ENCODE measurements around the gene OVCA2. TPM values are rescaled to one million over a fixed set of nuclear protein-coding genes. Genes with fewer than 3 reads are reported as not detected.

OVCA2 gene
- polyA plus RNA-seq, 1 donor = 26.8 TPM

GRCh38 chr17:2033153-2033552 lies 8.7 kb upstream of the OVCA2 start:
- Histone ChIP-seq H3K27ac (ENCODE audit: low read length) (no peak overlapping the region), H3K4me3 (ENCODE audit: low read length) (no peak overlapping the region), H3K9me3 (ENCODE audit: control insufficient read depth, low read depth, low read length) (no peaks in the 10 kb centered on the region), H3K4me1 (ENCODE audit: control insufficient read depth, insufficient read depth, low read length) (peaks cover 7% of the 10 kb centered on the region), H3K36me3 (ENCODE audit: control insufficient read depth, insufficient read depth, low read length) (peaks cover 38% of the 10 kb centered on the region), H3K27me3 (ENCODE audit: control insufficient read depth, insufficient read depth, low read length) (peaks cover 13% of the 10 kb centered on the region)
- no peak for DNase-seq
- WGBS (ENCODE audit: insufficient coverage, low lambda C conversion rate) = no CpG with 5 or more reads among the region's 7 CpGs

- Histone ChIP-seq H3K36me3 (ENCODE audit: control insufficient read depth, insufficient read depth, low read length) (peaks cover 44% of the 10 kb centered on the region), H3K4me3 (ENCODE audit: low read length) (no peak overlapping the region), H3K27me3 (ENCODE audit: control insufficient read depth, insufficient read depth, low read length) (peaks cover 4% of the 10 kb centered on the region), H3K27ac (ENCODE audit: low read length) (no peak overlapping the region), H3K9me3 (ENCODE audit: control insufficient read depth, low read depth, low read length) (no peaks in the 10 kb centered on the region), H3K4me1 (ENCODE audit: control insufficient read depth, insufficient read depth, low read length) (peaks cover 7% of the 10 kb centered on the region)
- no peak for DNase-seq
- WGBS (ENCODE audit: insufficient coverage, low lambda C conversion rate) = no CpG with 5 or more reads among the region's 7 CpGs
Measured at GRCh38 chr17:2034157-2034556, 7.7 kb upstream of the OVCA2 start.

DNA sequence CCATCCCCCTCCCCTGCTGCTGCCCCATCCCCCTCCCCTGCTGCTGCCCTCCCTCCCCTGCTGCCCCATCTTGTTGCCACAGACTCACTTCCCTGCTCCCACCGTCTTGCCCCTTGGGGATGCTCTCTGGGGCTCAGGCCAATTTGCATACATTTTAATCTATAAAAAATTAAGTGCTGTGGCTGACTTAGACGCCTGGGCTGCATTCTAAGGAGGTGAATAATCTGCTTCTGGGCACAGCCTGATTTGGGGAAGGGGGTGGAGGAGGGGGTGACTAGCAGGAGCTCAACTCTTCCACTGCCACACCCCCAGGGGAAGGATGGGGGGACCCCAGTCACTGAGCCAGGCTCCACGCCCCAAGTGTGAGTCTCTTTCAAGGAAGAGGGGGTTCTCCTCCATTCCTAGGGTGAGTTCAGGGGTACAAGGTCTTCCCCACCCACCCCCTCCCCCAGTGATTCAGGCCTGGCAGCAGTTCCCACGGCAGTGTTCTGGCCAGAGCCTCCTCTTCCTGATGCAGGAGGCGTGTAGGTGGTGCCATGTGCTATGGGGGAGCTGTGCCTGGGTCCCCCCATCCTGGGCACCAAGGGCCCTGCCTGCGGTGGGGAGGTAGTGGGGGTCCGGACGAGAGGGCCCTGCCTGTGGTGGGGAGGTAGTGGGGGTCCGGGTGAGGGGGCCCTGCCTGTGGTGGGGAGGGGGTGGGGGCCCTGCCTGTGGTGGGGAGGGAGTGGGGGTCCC lies 6.8 kb upstream of the OVCA2 start:
- no peak overlapping the region for H3K4me3 ChIP-seq (ENCODE audit: low read length)
- peaks cover 4% of the 10 kb centered on the region for H3K4me1 ChIP-seq (ENCODE audit: control insufficient read depth, insufficient read depth, low read length)
- H3K36me3 ChIP-seq (ENCODE audit: control insufficient read depth, insufficient read depth, low read length) = peaks cover 47% of the 10 kb centered on the region
- no peaks in the 10 kb centered on the region for H3K9me3 ChIP-seq (ENCODE audit: control insufficient read depth, low read depth, low read length)
- no CpG with 5 or more reads among the region's 9 CpGs for WGBS (ENCODE audit: insufficient coverage, low lambda C conversion rate)
- H3K27ac ChIP-seq (ENCODE audit: low read length) = no peak overlapping the region
- no peaks in the 10 kb centered on the region for H3K27me3 ChIP-seq (ENCODE audit: control insufficient read depth, insufficient read depth, low read length)
- no peak for DNase-seq

GRCh38 chr17:2035541-2036488 lies 6.0 kb upstream of the OVCA2 start:
- Histone ChIP-seq H3K27me3 (ENCODE audit: control insufficient read depth, insufficient read depth, low read length) (no peaks in the 10 kb centered on the region), H3K4me1 (ENCODE audit: control insufficient read depth, insufficient read depth, low read length) (peaks cover 3% of the 10 kb centered on the region), H3K27ac (ENCODE audit: low read length) (no peak overlapping the region), H3K9me3 (ENCODE audit: control insufficient read depth, low read depth, low read length) (no peaks in the 10 kb centered on the region), H3K4me3 (ENCODE audit: low read length) (no peak overlapping the region), H3K36me3 (ENCODE audit: control insufficient read depth, insufficient read depth, low read length) (peaks cover 53% of the 10 kb centered on the region)
- no peak for DNase-seq
- WGBS (ENCODE audit: insufficient coverage, low lambda C conversion rate) = no CpG with 5 or more reads among the region's 29 CpGs

- WGBS (ENCODE audit: insufficient coverage, low lambda C conversion rate) = no CpG with 5 or more reads among the region's 10 CpGs
- peaks cover 53% of the 10 kb centered on the region for H3K36me3 ChIP-seq (ENCODE audit: control insufficient read depth, insufficient read depth, low read length)
- no peak for DNase-seq
Measured at GRCh38 chr17:2037155-2037554, 4.7 kb upstream of the OVCA2 start.

DNA sequence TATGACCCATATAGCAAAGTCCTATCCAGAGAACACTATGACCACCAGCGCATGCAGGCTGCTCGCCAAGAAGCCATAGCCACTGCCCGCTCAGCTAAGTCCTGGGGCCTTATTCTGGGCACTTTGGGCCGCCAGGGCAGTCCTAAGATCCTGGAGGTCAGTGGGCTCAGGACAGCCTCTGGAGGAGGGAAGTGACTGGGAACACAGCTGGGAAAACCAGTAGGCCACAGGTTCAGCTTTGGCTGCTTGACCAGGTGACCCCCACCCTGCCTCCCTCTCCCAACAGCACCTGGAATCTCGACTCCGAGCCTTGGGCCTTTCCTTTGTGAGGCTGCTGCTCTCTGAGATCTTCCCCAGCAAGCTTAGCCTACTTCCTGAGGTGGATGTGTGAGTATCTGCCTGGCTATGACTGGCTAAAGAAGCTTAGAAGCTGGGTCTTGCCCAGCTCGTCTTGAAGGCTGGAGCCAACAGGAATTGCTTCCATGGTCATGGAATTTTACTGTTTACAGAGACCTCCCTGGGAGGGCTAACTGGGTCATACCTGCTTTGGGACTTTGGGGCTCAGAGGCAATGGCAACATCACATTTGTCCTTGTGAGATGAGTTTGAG lies 1.5 kb upstream of the OVCA2 start:
- Histone ChIP-seq H3K36me3 (ENCODE audit: control insufficient read depth, insufficient read depth, low read length) (peaks cover 62% of the 10 kb centered on the region), H3K27me3 (ENCODE audit: control insufficient read depth, insufficient read depth, low read length) (no peaks in the 10 kb centered on the region), H3K9me3 (ENCODE audit: control insufficient read depth, low read depth, low read length) (no peaks in the 10 kb centered on the region), H3K4me1 (ENCODE audit: control insufficient read depth, insufficient read depth, low read length) (peaks cover 12% of the 10 kb centered on the region), H3K4me3 (ENCODE audit: low read length) (no peak overlapping the region), H3K27ac (ENCODE audit: low read length) (no peak overlapping the region)
- WGBS (ENCODE audit: insufficient coverage, low lambda C conversion rate) = no CpG with 5 or more reads among the region's 7 CpGs
- no peak for DNase-seq

More at GRCh38 chr17:2037155-2037554, 4.7 kb upstream of the OVCA2 start:
- peaks cover 4% of the 10 kb centered on the region for H3K4me1 ChIP-seq (ENCODE audit: control insufficient read depth, insufficient read depth, low read length)
- H3K27me3 ChIP-seq (ENCODE audit: control insufficient read depth, insufficient read depth, low read length) = no peaks in the 10 kb centered on the region
- H3K4me3 ChIP-seq (ENCODE audit: low read length) = no peak overlapping the region
- no peaks in the 10 kb centered on the region for H3K9me3 ChIP-seq (ENCODE audit: control insufficient read depth, low read depth, low read length)
- H3K27ac ChIP-seq (ENCODE audit: low read length) = no peak overlapping the region

DNA sequence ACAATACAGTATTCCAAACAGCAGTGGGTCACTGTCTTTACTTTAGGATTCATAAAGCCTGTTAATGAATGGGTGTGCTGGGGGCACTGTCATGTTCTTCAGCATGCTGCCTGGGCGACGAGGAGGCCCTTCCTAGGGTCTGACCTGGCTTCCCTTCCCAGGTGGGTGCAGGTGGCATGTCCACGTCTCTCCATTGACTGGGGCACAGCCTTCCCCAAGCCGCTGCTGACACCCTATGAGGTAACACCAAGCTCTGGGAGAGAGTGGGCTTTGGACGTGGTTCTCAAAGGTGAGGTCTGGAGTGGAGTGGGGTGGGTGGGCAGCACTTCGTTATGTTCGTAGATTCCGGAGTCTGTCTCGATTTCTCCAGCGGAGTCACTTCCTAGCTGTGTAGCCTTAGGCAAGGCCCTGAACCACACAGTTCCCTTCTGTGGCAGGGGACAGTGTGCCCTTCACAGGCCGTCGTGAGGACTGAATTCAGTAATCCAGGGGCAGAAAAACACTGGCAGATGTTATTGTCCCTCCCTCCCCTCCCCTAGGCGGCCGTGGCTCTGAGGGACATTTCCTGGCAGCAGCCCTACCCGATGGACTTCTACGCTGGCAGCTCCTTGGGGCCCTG lies 771 bp upstream of the OVCA2 start:
- Histone ChIP-seq H3K4me3 (ENCODE audit: low read length) (peak overlapping the region; percentile 58), H3K36me3 (ENCODE audit: control insufficient read depth, insufficient read depth, low read length) (peaks cover 55% of the 10 kb centered on the region), H3K27ac (ENCODE audit: low read length) (peak overlapping the region; percentile 77), H3K9me3 (ENCODE audit: control insufficient read depth, low read depth, low read length) (no peaks in the 10 kb centered on the region), H3K4me1 (ENCODE audit: control insufficient read depth, insufficient read depth, low read length) (peaks cover 12% of the 10 kb centered on the region), H3K27me3 (ENCODE audit: control insufficient read depth, insufficient read depth, low read length) (no peaks in the 10 kb centered on the region)
- DNase-seq = no peak
- WGBS (ENCODE audit: insufficient coverage, low lambda C conversion rate) = no CpG with 5 or more reads among the region's 16 CpGs

- 0% methylated on average over 5 of the region's 17 CpGs for WGBS (ENCODE audit: insufficient coverage, low lambda C conversion rate)
- DNase-seq = peak in 1 of 2 donors; percentile 59
- H3K4me3 ChIP-seq (ENCODE audit: low read length) = peak overlapping the region; percentile 58
Measured at GRCh38 chr17:2042390-2042847, 597 bp downstream of the OVCA2 start.

DNA sequence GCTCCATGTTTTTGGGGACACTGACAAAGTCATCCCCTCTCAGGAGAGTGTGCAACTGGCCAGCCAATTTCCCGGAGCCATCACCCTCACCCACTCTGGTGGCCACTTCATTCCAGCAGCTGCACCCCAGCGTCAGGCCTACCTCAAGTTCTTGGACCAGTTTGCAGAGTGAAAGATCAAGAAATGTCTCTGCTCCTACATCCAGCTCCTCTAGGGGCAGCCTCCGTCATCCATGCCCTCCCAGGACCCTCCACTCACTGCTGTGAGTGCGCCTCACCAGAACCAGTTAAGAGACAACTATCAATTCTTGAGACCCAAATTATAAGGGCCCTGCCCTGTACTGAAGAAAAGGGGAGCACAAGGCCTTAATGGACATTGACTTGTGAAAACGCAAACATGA lies 1.1 kb downstream of the OVCA2 start:
- Histone ChIP-seq H3K9me3 (ENCODE audit: control insufficient read depth, low read depth, low read length) (no peaks in the 10 kb centered on the region), H3K27ac (ENCODE audit: low read length) (no peak overlapping the region), H3K36me3 (ENCODE audit: control insufficient read depth, insufficient read depth, low read length) (peaks cover 37% of the 10 kb centered on the region), H3K27me3 (ENCODE audit: control insufficient read depth, insufficient read depth, low read length) (peaks cover under 1% of the 10 kb centered on the region), H3K4me3 (ENCODE audit: low read length) (peak overlapping the region; percentile 58), H3K4me1 (ENCODE audit: control insufficient read depth, insufficient read depth, low read length) (peaks cover 12% of the 10 kb centered on the region)
- WGBS (ENCODE audit: insufficient coverage, low lambda C conversion rate) = no CpG with 5 or more reads among the region's 5 CpGs
- no peak for DNase-seq

More at GRCh38 chr17:2042390-2042847, 597 bp downstream of the OVCA2 start:
- Histone ChIP-seq H3K36me3 (ENCODE audit: control insufficient read depth, insufficient read depth, low read length) (peaks cover 42% of the 10 kb centered on the region), H3K9me3 (ENCODE audit: control insufficient read depth, low read depth, low read length) (no peaks in the 10 kb centered on the region), H3K27me3 (ENCODE audit: control insufficient read depth, insufficient read depth, low read length) (no peaks in the 10 kb centered on the region), H3K4me1 (ENCODE audit: control insufficient read depth, insufficient read depth, low read length) (peaks cover 12% of the 10 kb centered on the region), H3K27ac (ENCODE audit: low read length) (peak overlapping the region; percentile 77)

- peaks cover 30% of the 10 kb centered on the region for H3K36me3 ChIP-seq (ENCODE audit: control insufficient read depth, insufficient read depth, low read length)
- no CpG with 5 or more reads among the region's 6 CpGs for WGBS (ENCODE audit: insufficient coverage, low lambda C conversion rate)
- peaks cover 14% of the 10 kb centered on the region for H3K4me1 ChIP-seq (ENCODE audit: control insufficient read depth, insufficient read depth, low read length)
- H3K27ac ChIP-seq (ENCODE audit: low read length) = no peak overlapping the region
- DNase-seq = no peak
- H3K27me3 ChIP-seq (ENCODE audit: control insufficient read depth, insufficient read depth, low read length) = peaks cover 7% of the 10 kb centered on the region
- no peaks in the 10 kb centered on the region for H3K9me3 ChIP-seq (ENCODE audit: control insufficient read depth, low read depth, low read length)
- no peak overlapping the region for H3K4me3 ChIP-seq (ENCODE audit: low read length)
Measured at GRCh38 chr17:2043785-2044184, 2.0 kb downstream of the OVCA2 start.

Measured in large intestine (tissue), 3 donors.